ENCODE measurements around the gene SDHA.
"Not testable (repeated sequence)": the region's sequence is repeated elsewhere in the genome, so short reads cannot be mapped to it uniquely, and the experiment has no call there.

Gene SDHA

GRCh38 chr5:186091-187041 lies 31.8 kb upstream of the SDHA start:
- DNase-seq, result no peak

GRCh38 chr5:187042-187431 lies 31.1 kb upstream of the SDHA start:
- DNase-seq, result no peak

- DNase-seq, result no peak
Measured at GRCh38 chr5:187617-188451, 30.3 kb upstream of the SDHA start.

- DNase-seq, result peak; percentile 92 to 93
Measured at GRCh38 chr5:188488-189481, 29.3 kb upstream of the SDHA start.

- DNase-seq, result no peak
Measured at GRCh38 chr5:189486-189885, 28.6 kb upstream of the SDHA start.

GRCh38 chr5:189976-190365 lies 28.1 kb upstream of the SDHA start:
- no peak for DNase-seq

- DNase-seq, result no peak
Measured at GRCh38 chr5:190366-191035, 27.6 kb upstream of the SDHA start.

GRCh38 chr5:191036-191948 lies 26.8 kb upstream of the SDHA start, which contains the start of gene LRRC14B:
Gene LRRC14B, plus strand, starts transcription at chr5:191495. Its CDS starts 44 bp downstream, at chr5:191539.
- DNase-seq, result peak in 1 of 2 experiments; percentile 29

- no peak for DNase-seq
Measured at GRCh38 chr5:191949-192690, 26.0 kb upstream of the SDHA start.

- DNase-seq, result no peak
Measured at GRCh38 chr5:192691-192969, 25.5 kb upstream of the SDHA start.

GRCh38 chr5:192970-193831 lies 24.9 kb upstream of the SDHA start:
- no peak for DNase-seq

GRCh38 chr5:194102-194501 lies 24.0 kb upstream of the SDHA start:
- no peak for DNase-seq

- DNase-seq, result no peak
Measured at GRCh38 chr5:194603-195209, 23.4 kb upstream of the SDHA start.

- no peak for DNase-seq
Measured at GRCh38 chr5:195401-196160, 22.5 kb upstream of the SDHA start.

GRCh38 chr5:196350-196749 lies 21.8 kb upstream of the SDHA start:
- no peak for DNase-seq

- not testable (repeated sequence) for DNase-seq
Measured at GRCh38 chr5:197031-197430, 21.1 kb upstream of the SDHA start.

GRCh38 chr5:197892-198489 lies 20.1 kb upstream of the SDHA start:
- DNase-seq, result no peak

Data from activated T-cell treated with anti-CD3 and anti-CD28 coated beads, Interleukin-2, amount 50 U/mL, for 48 hours (primary cell).